Panc1 (cell line): ENCODE measurements around the gene SLIT1.

ENCODE experiments used
- CTCF ChIP-seq: fragments of 450-650 bp; IDR thresholded peaks from 2 replicates; pipeline ENCODE4 v1.5.1; 2017; ENCODE audit warnings: mild to moderate bottlenecking
- POLR2AphosphoS5 ChIP-seq: IDR thresholded peaks from 2 replicates; pipeline ENCODE4 v1.6.1; 2012; ENCODE audit warnings: mild to moderate bottlenecking, low read depth, low read length, moderate library complexity
- TF ChIP-seq, protein P1 (sequence below), 2 experiments: IDR thresholded peaks; 2 replicates each; pipeline ENCODE4 v1.6.1; 2011 to 2012; ENCODE audit warnings: low read depth in 2 of 2, control low read depth in 1 of 2, low read length in 1 of 2, mild to moderate bottlenecking in 1 of 2, moderate library complexity in 1 of 2; ENCODE audit not compliant: insufficient read depth in 1 of 2

- TF ChIP-seq CTCF (no peak), POLR2AphosphoS5 (no peak)
- TF ChIP-seq, protein P1, sequence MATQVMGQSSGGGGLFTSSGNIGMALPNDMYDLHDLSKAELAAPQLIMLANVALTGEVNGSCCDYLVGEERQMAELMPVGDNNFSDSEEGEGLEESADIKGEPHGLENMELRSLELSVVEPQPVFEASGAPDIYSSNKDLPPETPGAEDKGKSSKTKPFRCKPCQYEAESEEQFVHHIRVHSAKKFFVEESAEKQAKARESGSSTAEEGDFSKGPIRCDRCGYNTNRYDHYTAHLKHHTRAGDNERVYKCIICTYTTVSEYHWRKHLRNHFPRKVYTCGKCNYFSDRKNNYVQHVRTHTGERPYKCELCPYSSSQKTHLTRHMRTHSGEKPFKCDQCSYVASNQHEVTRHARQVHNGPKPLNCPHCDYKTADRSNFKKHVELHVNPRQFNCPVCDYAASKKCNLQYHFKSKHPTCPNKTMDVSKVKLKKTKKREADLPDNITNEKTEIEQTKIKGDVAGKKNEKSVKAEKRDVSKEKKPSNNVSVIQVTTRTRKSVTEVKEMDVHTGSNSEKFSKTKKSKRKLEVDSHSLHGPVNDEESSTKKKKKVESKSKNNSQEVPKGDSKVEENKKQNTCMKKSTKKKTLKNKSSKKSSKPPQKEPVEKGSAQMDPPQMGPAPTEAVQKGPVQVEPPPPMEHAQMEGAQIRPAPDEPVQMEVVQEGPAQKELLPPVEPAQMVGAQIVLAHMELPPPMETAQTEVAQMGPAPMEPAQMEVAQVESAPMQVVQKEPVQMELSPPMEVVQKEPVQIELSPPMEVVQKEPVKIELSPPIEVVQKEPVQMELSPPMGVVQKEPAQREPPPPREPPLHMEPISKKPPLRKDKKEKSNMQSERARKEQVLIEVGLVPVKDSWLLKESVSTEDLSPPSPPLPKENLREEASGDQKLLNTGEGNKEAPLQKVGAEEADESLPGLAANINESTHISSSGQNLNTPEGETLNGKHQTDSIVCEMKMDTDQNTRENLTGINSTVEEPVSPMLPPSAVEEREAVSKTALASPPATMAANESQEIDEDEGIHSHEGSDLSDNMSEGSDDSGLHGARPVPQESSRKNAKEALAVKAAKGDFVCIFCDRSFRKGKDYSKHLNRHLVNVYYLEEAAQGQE (IDR thresholded peaks at IDR 0.05; ENCODE audit: insufficient read depth in 1 of 2, low read depth in 2 of 2, low read length in 1 of 2): no peak
These were observed 216.9 kb downstream of the SLIT1 start for GRCh38 chr10:96968682-96969423.
